NCI-H1417 treated with DMSO at 0.1 percent for 48 hours (cell line): ENCODE data around the gene RNF224.
A peak's percentile ranks its signal among the peaks of the same experiment; 100 is the strongest.

Experiments
- DNase-seq: peaks from one replicate; lab custom pipeline; 2025; lab: John Stamatoyannopoulos, UW

Gene RNF224

GRCh38 chr9:137215196-137215986 lies 11.9 kb upstream of the RNF224 start:
- DNase-seq: no peak

GRCh38 chr9:137216188-137216965 lies 10.9 kb upstream of the RNF224 start:
- DNase-seq: no peak

GRCh38 chr9:137217276-137218211 lies 9.8 kb upstream of the RNF224 start:
- DNase-seq: no peak

GRCh38 chr9:137218212-137218753 lies 9.0 kb upstream of the RNF224 start:
- no peak for DNase-seq

- DNase-seq: no peak
Measured at GRCh38 chr9:137218754-137219271, 8.5 kb upstream of the RNF224 start.

- DNase-seq: no peak
Measured at GRCh38 chr9:137219757-137220316, 7.5 kb upstream of the RNF224 start.

- no peak for DNase-seq
Measured at GRCh38 chr9:137220317-137221094, 6.8 kb upstream of the RNF224 start.

GRCh38 chr9:137221095-137221505 lies 6.2 kb upstream of the RNF224 start:
- no peak for DNase-seq

- DNase-seq: no peak
Measured at GRCh38 chr9:137221506-137222111, 5.7 kb upstream of the RNF224 start.

GRCh38 chr9:137222190-137223077 lies 4.9 kb upstream of the RNF224 start, which contains the start of gene RNF208:
Gene RNF208, minus strand, starts transcription at chr9:137222240. Its CDS starts 1,028 bp downstream, at chr9:137221212.
- DNase-seq: no peak

GRCh38 chr9:137223078-137223970 lies 4.0 kb upstream of the RNF224 start:
- DNase-seq: peak; percentile 90

- no peak for DNase-seq
Measured at GRCh38 chr9:137224830-137225694, 2.2 kb upstream of the RNF224 start, which contains the start of gene CYSRT1. Gene CYSRT1, plus strand, starts transcription at chr9:137225174. Its CDS starts 448 bp downstream, at chr9:137225622.

GRCh38 chr9:137225699-137226331 lies 1.5 kb upstream of the RNF224 start:
- DNase-seq: no peak

GRCh38 chr9:137226338-137227053 lies 806 bp upstream of the RNF224 start:
- DNase-seq: no peak

GRCh38 chr9:137227853-137228505 lies 677 bp downstream of the RNF224 start:
- DNase-seq: no peak
